ENCODE measurements around the gene ITGB5.

The ITGB5 gene

GRCh38 chr3:124817079-124817478 lies 70.1 kb downstream of the ITGB5 start:
- no peak for TF ChIP-seq EGR1 (IDR thresholded peaks at IDR 0.05)
- no peak for TF ChIP-seq YY1 (IDR thresholded peaks at IDR 0.05; ENCODE audit: low read depth)
- TF ChIP-seq TEAD4 (IDR thresholded peaks at IDR 0.05) = no peak
- no peak for TF ChIP-seq ZBTB7A (IDR thresholded peaks at IDR 0.05; ENCODE audit: low read depth)
- no peak for TF ChIP-seq EP300 (IDR thresholded peaks at IDR 0.05; ENCODE audit: borderline replicate concordance)
- no peak for TF ChIP-seq USF1 (IDR thresholded peaks at IDR 0.05)
- TF ChIP-seq, protein P1, sequence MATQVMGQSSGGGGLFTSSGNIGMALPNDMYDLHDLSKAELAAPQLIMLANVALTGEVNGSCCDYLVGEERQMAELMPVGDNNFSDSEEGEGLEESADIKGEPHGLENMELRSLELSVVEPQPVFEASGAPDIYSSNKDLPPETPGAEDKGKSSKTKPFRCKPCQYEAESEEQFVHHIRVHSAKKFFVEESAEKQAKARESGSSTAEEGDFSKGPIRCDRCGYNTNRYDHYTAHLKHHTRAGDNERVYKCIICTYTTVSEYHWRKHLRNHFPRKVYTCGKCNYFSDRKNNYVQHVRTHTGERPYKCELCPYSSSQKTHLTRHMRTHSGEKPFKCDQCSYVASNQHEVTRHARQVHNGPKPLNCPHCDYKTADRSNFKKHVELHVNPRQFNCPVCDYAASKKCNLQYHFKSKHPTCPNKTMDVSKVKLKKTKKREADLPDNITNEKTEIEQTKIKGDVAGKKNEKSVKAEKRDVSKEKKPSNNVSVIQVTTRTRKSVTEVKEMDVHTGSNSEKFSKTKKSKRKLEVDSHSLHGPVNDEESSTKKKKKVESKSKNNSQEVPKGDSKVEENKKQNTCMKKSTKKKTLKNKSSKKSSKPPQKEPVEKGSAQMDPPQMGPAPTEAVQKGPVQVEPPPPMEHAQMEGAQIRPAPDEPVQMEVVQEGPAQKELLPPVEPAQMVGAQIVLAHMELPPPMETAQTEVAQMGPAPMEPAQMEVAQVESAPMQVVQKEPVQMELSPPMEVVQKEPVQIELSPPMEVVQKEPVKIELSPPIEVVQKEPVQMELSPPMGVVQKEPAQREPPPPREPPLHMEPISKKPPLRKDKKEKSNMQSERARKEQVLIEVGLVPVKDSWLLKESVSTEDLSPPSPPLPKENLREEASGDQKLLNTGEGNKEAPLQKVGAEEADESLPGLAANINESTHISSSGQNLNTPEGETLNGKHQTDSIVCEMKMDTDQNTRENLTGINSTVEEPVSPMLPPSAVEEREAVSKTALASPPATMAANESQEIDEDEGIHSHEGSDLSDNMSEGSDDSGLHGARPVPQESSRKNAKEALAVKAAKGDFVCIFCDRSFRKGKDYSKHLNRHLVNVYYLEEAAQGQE (IDR thresholded peaks at IDR 0.05; ENCODE audit: low read depth) = no peak
- no peak for TF ChIP-seq NFIC (IDR thresholded peaks at IDR 0.05)
- TF ChIP-seq RAD21 (IDR thresholded peaks at IDR 0.05; ENCODE audit: low read depth) = no peak
- no peak for TF ChIP-seq TAF1 (IDR thresholded peaks at IDR 0.05; ENCODE audit: low read depth)

- no peak for TF ChIP-seq RAD21 (IDR thresholded peaks at IDR 0.05; ENCODE audit: low read depth)
- TF ChIP-seq EP300 (IDR thresholded peaks at IDR 0.05; ENCODE audit: borderline replicate concordance) = no peak
- TF ChIP-seq CREB1 (IDR thresholded peaks at IDR 0.05; ENCODE audit: low read depth) = no peak
- no peak for TF ChIP-seq FOXM1 (IDR thresholded peaks at IDR 0.05; ENCODE audit: borderline replicate concordance, low read depth)
- TF ChIP-seq TEAD4 (IDR thresholded peaks at IDR 0.05) = no peak
- no peak for TF ChIP-seq MAX (IDR thresholded peaks at IDR 0.05)
- TF ChIP-seq ZBTB7A (IDR thresholded peaks at IDR 0.05; ENCODE audit: low read depth) = no peak
- TF ChIP-seq CEBPB (IDR thresholded peaks at IDR 0.05) = no peak
- no peak for TF ChIP-seq USF1 (IDR thresholded peaks at IDR 0.05)
- TF ChIP-seq NFIC (IDR thresholded peaks at IDR 0.05) = no peak
- no peak for TF ChIP-seq EGR1 (IDR thresholded peaks at IDR 0.05)
- TF ChIP-seq YY1 (IDR thresholded peaks at IDR 0.05; ENCODE audit: low read depth) = no peak
- TF ChIP-seq TAF1 (IDR thresholded peaks at IDR 0.05; ENCODE audit: low read depth) = no peak
- TF ChIP-seq, protein P1 (IDR thresholded peaks at IDR 0.05; ENCODE audit: low read depth) = no peak
- TF ChIP-seq TCF12 (IDR thresholded peaks at IDR 0.05; ENCODE audit: low read depth) = no peak
Observed at GRCh38 chr3:124816206-124816605, 71.0 kb downstream of the ITGB5 start.

DNA sequence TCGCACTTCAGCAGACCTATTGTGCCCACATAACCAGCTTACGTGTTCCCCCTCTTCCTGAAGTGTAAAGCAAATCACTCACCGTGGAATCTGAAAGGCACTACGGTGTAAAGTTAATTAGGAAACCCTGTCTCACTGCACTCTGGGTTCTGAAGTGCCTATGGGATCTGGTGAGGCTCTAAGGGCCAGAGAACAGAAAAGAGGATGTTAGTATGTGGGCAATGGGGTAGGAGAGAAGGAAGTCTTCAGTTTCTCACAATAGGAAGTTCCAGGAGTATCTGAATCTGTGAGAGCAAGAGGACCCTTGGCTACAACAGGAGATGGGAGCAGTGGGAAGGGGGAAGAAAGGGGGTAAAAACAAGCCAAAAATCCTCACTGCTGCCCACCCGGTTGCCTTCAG lies 71.4 kb downstream of the ITGB5 start:
- TF ChIP-seq EP300 (IDR thresholded peaks at IDR 0.05; ENCODE audit: borderline replicate concordance) = no peak
- TF ChIP-seq RAD21 (IDR thresholded peaks at IDR 0.05; ENCODE audit: low read depth) = no peak
- no peak for TF ChIP-seq EGR1 (IDR thresholded peaks at IDR 0.05)
- no peak for TF ChIP-seq CREB1 (IDR thresholded peaks at IDR 0.05; ENCODE audit: low read depth)
- no peak for TF ChIP-seq USF1 (IDR thresholded peaks at IDR 0.05)
- no peak for TF ChIP-seq FOXM1 (IDR thresholded peaks at IDR 0.05; ENCODE audit: borderline replicate concordance, low read depth)
- TF ChIP-seq MAX (IDR thresholded peaks at IDR 0.05) = no peak
- TF ChIP-seq TEAD4 (IDR thresholded peaks at IDR 0.05) = no peak
- TF ChIP-seq, protein P1 (IDR thresholded peaks at IDR 0.05; ENCODE audit: low read depth) = no peak
- TF ChIP-seq CEBPB (IDR thresholded peaks at IDR 0.05) = no peak
- no peak for TF ChIP-seq TCF12 (IDR thresholded peaks at IDR 0.05; ENCODE audit: low read depth)
- TF ChIP-seq YY1 (IDR thresholded peaks at IDR 0.05; ENCODE audit: low read depth) = no peak

All from Ishikawa (cell line).